ENCODE measurements around the gene ELK4. TPM values are rescaled to one million over a fixed set of nuclear protein-coding genes. Genes with fewer than 3 reads are reported as not detected.

The ELK4 gene
- total and polyA plus RNA-seq, 2 of the 13 experiments (the other 11 are each of a cell fraction or from before 2014, with no cell fraction given): 8.3 to 13.1 TPM

GRCh38 chr1:205631010-205631767 lies 622 bp downstream of the ELK4 start (continued):
- TF ChIP-seq EED (CRISPR knock-in tag; IDR thresholded peaks at IDR 0.05): peak; percentile 60; the same call in 1 of the 2 replicates
- no peak for TF ChIP-seq AGO1 (IDR thresholded peaks at IDR 0.05; ENCODE audit: low read depth, low read length, poor library complexity, severe bottlenecking)
- TF ChIP-seq CSRNP2 (CRISPR knock-in tag; conservative IDR thresholded peaks at IDR 0.05; ENCODE audit: low read depth): no peak
- no peak for TF ChIP-seq ZNF33B (CRISPR knock-in tag; IDR thresholded peaks at IDR 0.05)
- TF ChIP-seq ZKSCAN1 (IDR thresholded peaks at IDR 0.05; ENCODE audit: low read length): no peak
- TF ChIP-seq KLF9 (CRISPR knock-in tag; IDR thresholded peaks at IDR 0.05; ENCODE audit: low read depth): no peak
- TF ChIP-seq PHF20 (CRISPR knock-in tag; IDR thresholded peaks at IDR 0.05): no peak; the same call in 1 of the 2 replicates
- no peak for TF ChIP-seq SP4 (CRISPR knock-in tag; IDR thresholded peaks at IDR 0.05)
- TF ChIP-seq ZNF468 (CRISPR knock-in tag; IDR thresholded peaks at IDR 0.05): no peak
- no peak for TF ChIP-seq THAP9 (CRISPR knock-in tag; IDR thresholded peaks at IDR 0.05; ENCODE audit: borderline replicate concordance)
- no peak for TF ChIP-seq NFIB (CRISPR knock-in tag; IDR thresholded peaks at IDR 0.05; ENCODE audit: borderline replicate concordance)
- no peak for TF ChIP-seq SUZ12 (IDR thresholded peaks at IDR 0.05; ENCODE audit: low read depth, low read length)
- no peak for TF ChIP-seq ZBTB40 (IDR thresholded peaks at IDR 0.05)
- peak; percentile 20; the same call in 1 of the 2 replicates for TF ChIP-seq ZBTB40 (CRISPR knock-in tag; IDR thresholded peaks at IDR 0.05)
- peak; percentile 66; the same call in 1 of the 2 replicates for TF ChIP-seq MEIS2 (CRISPR knock-in tag; IDR thresholded peaks at IDR 0.05)
- TF ChIP-seq ZNF343 (CRISPR knock-in tag; IDR thresholded peaks at IDR 0.05): no peak
